ENCODE results near the gene TEX13D. TPM values are rescaled to one million over a fixed set of nuclear protein-coding genes. Genes with fewer than 3 reads are reported as not detected.

Gene TEX13D
- total RNA-seq, 1 experiment from 2014 or later, result not detected

- DNase-seq (ENCODE audit: extremely low read depth, low read depth), result no peak
Measured at GRCh38 chrX:124347242-124347641, 14.8 kb downstream of the TEX13D start.

GRCh38 chrX:124348182-124348581, 15.7 kb downstream of the TEX13D start:
- no peak for DNase-seq (ENCODE audit: extremely low read depth, low read depth)

- no peak for DNase-seq (ENCODE audit: extremely low read depth, low read depth)
Measured at GRCh38 chrX:124348885-124349453, 16.5 kb downstream of the TEX13D start.

GRCh38 chrX:124354648-124355047, 22.2 kb downstream of the TEX13D start:
- DNase-seq (ENCODE audit: extremely low read depth, low read depth), result no peak

GRCh38 chrX:124358800-124359383, 26.4 kb downstream of the TEX13D start:
- no peak for DNase-seq (ENCODE audit: extremely low read depth, low read depth)

- DNase-seq (ENCODE audit: extremely low read depth, low read depth), result no peak
Measured at GRCh38 chrX:124362072-124362471, 29.6 kb downstream of the TEX13D start.

GRCh38 chrX:124362761-124363160, 30.3 kb downstream of the TEX13D start:
- DNase-seq (ENCODE audit: extremely low read depth, low read depth), result no peak

- no peak for DNase-seq (ENCODE audit: extremely low read depth, low read depth)
Measured at GRCh38 chrX:124369722-124370121, 37.3 kb downstream of the TEX13D start.

- no peak for DNase-seq (ENCODE audit: extremely low read depth, low read depth)
Measured at GRCh38 chrX:124373348-124373747, 40.9 kb downstream of the TEX13D start.

- DNase-seq (ENCODE audit: extremely low read depth, low read depth), result no peak
Measured at GRCh38 chrX:124378643-124379042, 46.2 kb downstream of the TEX13D start.

- DNase-seq (ENCODE audit: extremely low read depth, low read depth), result no peak
Measured at GRCh38 chrX:124383354-124383753, 50.9 kb downstream of the TEX13D start.

GRCh38 chrX:124386401-124386800, 53.9 kb downstream of the TEX13D start:
- no peak for DNase-seq (ENCODE audit: extremely low read depth, low read depth)

Small RNAs within 50 kb of the gene (small RNA-seq; reads per million reads assigned to genes)
- gene AL022718.1, result 0 to 0.18 reads per million in 2 experiments

Other genes starting within 250 kb of the TEX13D start
- not detected in 2 replicates for gene SH2D1A, start 13.9 kb downstream of the TEX13D start, total RNA-seq (2014; rRNA removed; shearing (Covaris generic))

Measured in NCI-H460 (cell line).